ENCODE measurements around the gene ZDHHC16. TPM values are rescaled to one million over a fixed set of nuclear protein-coding genes. Genes with fewer than 3 reads are reported as not detected.

The ZDHHC16 gene
- total RNA-seq, 1 donor, result 69.1 TPM

DNA sequence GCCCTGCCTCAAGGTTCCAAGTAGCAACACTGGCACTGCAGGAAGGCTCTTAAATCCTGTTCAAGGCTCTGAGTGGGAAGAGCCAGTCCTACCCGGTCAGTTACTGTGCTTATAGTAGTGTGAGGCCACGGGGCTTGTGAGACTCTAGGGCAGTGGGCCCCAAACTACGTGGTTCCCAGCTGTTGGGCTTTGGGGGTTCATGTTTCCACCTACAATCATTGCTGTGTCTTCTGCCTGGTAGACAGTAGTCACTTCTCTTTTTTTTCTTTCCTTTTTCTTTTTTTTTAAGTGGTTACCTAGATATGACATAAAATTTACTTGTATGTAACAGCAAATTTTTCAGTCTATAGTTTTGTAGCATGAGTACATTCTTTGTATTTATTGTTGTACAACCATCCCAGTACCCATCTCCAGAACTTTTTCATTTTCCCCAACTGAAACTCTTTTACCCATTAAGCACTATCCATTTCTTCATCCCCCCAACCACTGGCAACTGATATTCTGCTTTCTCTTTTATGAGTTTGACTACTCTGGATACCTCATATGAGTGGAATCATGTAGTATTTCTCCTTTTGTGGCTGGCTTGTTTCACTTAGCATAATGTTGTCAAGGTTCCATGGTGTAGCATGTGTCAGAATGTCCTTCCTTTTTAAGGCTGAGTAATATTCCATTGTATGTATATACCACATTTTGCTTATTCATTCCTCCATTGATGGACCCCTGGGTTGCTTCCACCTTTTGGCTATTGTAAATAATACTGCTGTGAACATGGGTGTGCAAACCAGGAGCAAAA, 60.4 kb downstream of the ZDHHC16 start:
- no peak for DNase-seq (ENCODE audit: low read depth)
- H3K4me3 ChIP-seq (ENCODE audit: low read depth, low read length), result no peak overlapping the region
- TF ChIP-seq, protein P1, sequence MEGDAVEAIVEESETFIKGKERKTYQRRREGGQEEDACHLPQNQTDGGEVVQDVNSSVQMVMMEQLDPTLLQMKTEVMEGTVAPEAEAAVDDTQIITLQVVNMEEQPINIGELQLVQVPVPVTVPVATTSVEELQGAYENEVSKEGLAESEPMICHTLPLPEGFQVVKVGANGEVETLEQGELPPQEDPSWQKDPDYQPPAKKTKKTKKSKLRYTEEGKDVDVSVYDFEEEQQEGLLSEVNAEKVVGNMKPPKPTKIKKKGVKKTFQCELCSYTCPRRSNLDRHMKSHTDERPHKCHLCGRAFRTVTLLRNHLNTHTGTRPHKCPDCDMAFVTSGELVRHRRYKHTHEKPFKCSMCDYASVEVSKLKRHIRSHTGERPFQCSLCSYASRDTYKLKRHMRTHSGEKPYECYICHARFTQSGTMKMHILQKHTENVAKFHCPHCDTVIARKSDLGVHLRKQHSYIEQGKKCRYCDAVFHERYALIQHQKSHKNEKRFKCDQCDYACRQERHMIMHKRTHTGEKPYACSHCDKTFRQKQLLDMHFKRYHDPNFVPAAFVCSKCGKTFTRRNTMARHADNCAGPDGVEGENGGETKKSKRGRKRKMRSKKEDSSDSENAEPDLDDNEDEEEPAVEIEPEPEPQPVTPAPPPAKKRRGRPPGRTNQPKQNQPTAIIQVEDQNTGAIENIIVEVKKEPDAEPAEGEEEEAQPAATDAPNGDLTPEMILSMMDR (IDR thresholded peaks at IDR 0.05; ENCODE audit: insufficient read depth, low read depth, low read length), result no peak

Small RNA genes lying within 50 kb of the gene (small RNA-seq; reads per million reads assigned to genes)
- gene RF00019, result not detected

Other genes with a start within 250 kb of the ZDHHC16 start
- gene ARHGAP19, start 153.5 kb upstream of the ZDHHC16 start, total RNA-seq, result 8.1 and 13.4 TPM in 2 replicates
- gene FRAT1, start 126.9 kb upstream of the ZDHHC16 start, total RNA-seq, result 1.7 and 2.3 TPM in 2 replicates
- 5.2 and 5.8 TPM in 2 replicates for gene FRAT2, start 111.4 kb upstream of the ZDHHC16 start, total RNA-seq
- 23.2 and 25.5 TPM in 2 replicates for gene RRP12, start 44.8 kb upstream of the ZDHHC16 start, total RNA-seq
- 378 and 443 TPM in 2 replicates for gene PGAM1, start 20.0 kb upstream of the ZDHHC16 start, total RNA-seq
- gene EXOSC1, start 169 bp upstream of the ZDHHC16 start, total RNA-seq, result 41.5 and 44.8 TPM in 2 replicates
- 64.1 and 82.0 TPM in 2 replicates for gene MMS19, start 52.2 kb downstream of the ZDHHC16 start, total RNA-seq
- 30.2 and 30.3 TPM in 2 replicates for gene UBTD1, start 52.7 kb downstream of the ZDHHC16 start, total RNA-seq
- gene ANKRD2, start 126.6 kb downstream of the ZDHHC16 start, total RNA-seq, result 0.32 and 0.86 TPM in 2 replicates
- gene HOGA1, start 138.2 kb downstream of the ZDHHC16 start, total RNA-seq, result 0.32 and 0.86 TPM in 2 replicates
- not detected in 2 replicates for gene C10orf62, start 143.5 kb downstream of the ZDHHC16 start, total RNA-seq
- 4.2 and 5.6 TPM in 2 replicates for gene MORN4, start 187.3 kb downstream of the ZDHHC16 start, total RNA-seq
- 22.5 and 25.0 TPM in 2 replicates for gene PI4K2A, start 194.5 kb downstream of the ZDHHC16 start, total RNA-seq
- gene AVPI1, start 241.1 kb downstream of the ZDHHC16 start, total RNA-seq, result 12.5 and 19.6 TPM in 2 replicates

Data from fibroblast of villous mesenchyme (primary cell).